ENCODE measurements around the gene CBX3.
"Not testable (repeated sequence)": the region's sequence is repeated elsewhere in the genome, so short reads cannot be mapped to it uniquely, and the experiment has no call there.

GRCh38 chr7:26184281-26185101 is 17.1 kb upstream of the CBX3 start:
- TF ChIP-seq, protein P1, sequence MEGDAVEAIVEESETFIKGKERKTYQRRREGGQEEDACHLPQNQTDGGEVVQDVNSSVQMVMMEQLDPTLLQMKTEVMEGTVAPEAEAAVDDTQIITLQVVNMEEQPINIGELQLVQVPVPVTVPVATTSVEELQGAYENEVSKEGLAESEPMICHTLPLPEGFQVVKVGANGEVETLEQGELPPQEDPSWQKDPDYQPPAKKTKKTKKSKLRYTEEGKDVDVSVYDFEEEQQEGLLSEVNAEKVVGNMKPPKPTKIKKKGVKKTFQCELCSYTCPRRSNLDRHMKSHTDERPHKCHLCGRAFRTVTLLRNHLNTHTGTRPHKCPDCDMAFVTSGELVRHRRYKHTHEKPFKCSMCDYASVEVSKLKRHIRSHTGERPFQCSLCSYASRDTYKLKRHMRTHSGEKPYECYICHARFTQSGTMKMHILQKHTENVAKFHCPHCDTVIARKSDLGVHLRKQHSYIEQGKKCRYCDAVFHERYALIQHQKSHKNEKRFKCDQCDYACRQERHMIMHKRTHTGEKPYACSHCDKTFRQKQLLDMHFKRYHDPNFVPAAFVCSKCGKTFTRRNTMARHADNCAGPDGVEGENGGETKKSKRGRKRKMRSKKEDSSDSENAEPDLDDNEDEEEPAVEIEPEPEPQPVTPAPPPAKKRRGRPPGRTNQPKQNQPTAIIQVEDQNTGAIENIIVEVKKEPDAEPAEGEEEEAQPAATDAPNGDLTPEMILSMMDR (IDR thresholded peaks at IDR 0.05; ENCODE audit: insufficient read depth, low read depth, low read length) = not testable (repeated sequence)
- not testable (repeated sequence) for TF ChIP-seq EZH2 (IDR thresholded peaks at IDR 0.05; ENCODE audit: insufficient read depth, low read length)
